H1 (cell line): Measurements from ENCODE around the gene MGAT5B. TPM values are rescaled to one million over a fixed set of nuclear protein-coding genes. Genes with fewer than 3 reads are reported as not detected.

Experiments used
- CTCF ChIA-PET: fragments of 300-600 bp; sonication (Branson Sonifier 250); formaldehyde crosslinking; loops from one replicate; lab custom pipeline; 2021; ENCODE audit not compliant: partially characterized antibody; lab: Charles Lee
- POLR2A ChIA-PET: fragments of 300-600 bp; sonication (Branson Sonifier 250); formaldehyde crosslinking; loops from one replicate; lab custom pipeline; 2021; ENCODE audit warnings: inconsistent platforms; ENCODE audit not compliant: partially characterized antibody; lab: Charles Lee
- DNase-seq, 2 experiments: peaks; one replicate each; pipeline versions ENCODE4 v3.0.0 to v3.0.0-alpha.2; 2010 to 2022; ENCODE audit warnings: low spot score in 2 of 2, low read depth in 1 of 2, mixed read lengths in 1 of 2
- FAIRE-seq: peaks from 2 replicates; lab custom pipeline; 2011; peaks lifted over from hg19 to GRCh38; lab: Jason Lieb, UNC
- H2AFZ ChIP-seq: 2 replicates; pipeline ENCODE4 v1.8.1; 2012; ENCODE audit warnings: low read length, inconsistent platforms
- H2AK5ac ChIP-seq: 2 replicates; pipeline ENCODE4 v1.6.1; 2013; ENCODE audit warnings: low read depth, low read length
- H2BK120ac ChIP-seq: replicated peaks from 2 replicates; pipeline ENCODE3; 2013; ENCODE audit warnings: low read depth, low read length, inconsistent platforms
- H2BK12ac ChIP-seq: 2 replicates; pipeline ENCODE4 v1.6.1; 2013; ENCODE audit warnings: low read depth, low read length
- H2BK15ac ChIP-seq: 2 replicates; pipeline ENCODE4 v1.6.1; 2013; ENCODE audit warnings: low read length
- H2BK20ac ChIP-seq: 2 replicates; pipeline ENCODE4 v1.6.1; 2013; ENCODE audit warnings: low read length
- H2BK5ac ChIP-seq: 2 replicates; pipeline ENCODE4 v1.6.1; 2013; ENCODE audit warnings: low read depth, low read length
- H3K14ac ChIP-seq: 2 replicates; pipeline ENCODE4 v1.6.1; 2013; ENCODE audit warnings: inconsistent platforms; ENCODE audit not compliant: insufficient read length
- H3K18ac ChIP-seq: 2 replicates; pipeline ENCODE4 v1.6.1; 2013; ENCODE audit warnings: low read length; ENCODE audit errors: extremely low read depth
- H3K23ac ChIP-seq: 2 replicates; pipeline ENCODE4 v1.6.1; 2013; ENCODE audit warnings: inconsistent platforms; ENCODE audit not compliant: insufficient read length
- H3K23me2 ChIP-seq: 2 replicates; pipeline ENCODE4 v1.6.1; 2013; ENCODE audit warnings: low read depth, low read length
- H3K27ac ChIP-seq: 2 replicates; pipeline ENCODE4 v1.6.1; 2011; ENCODE audit warnings: low read depth, low read length, inconsistent platforms
- H3K27me3 ChIP-seq, 4 experiments: replicated peaks in 1 of 4; 1 replicate in 1 of 4; 2 replicates in 3 of 4; pipeline versions ENCODE4 v1.6.1 to v1.8.1; 2011 to 2013; ENCODE audit warnings: low read length in 3 of 4, mild to moderate bottlenecking in 3 of 4, inconsistent platforms in 2 of 4, mixed read lengths in 2 of 4, moderate library complexity in 1 of 4; ENCODE audit not compliant: control insufficient read depth in 3 of 4, insufficient read depth in 3 of 4; ENCODE audit errors: extremely low read depth in 1 of 4
- H3K36me3 ChIP-seq, 4 experiments: 2 replicates each; pipeline versions ENCODE4 v1.6.1 to v1.8.1; 2011 to 2013; ENCODE audit warnings: mild to moderate bottlenecking in 4 of 4, low read length in 3 of 4, moderate library complexity in 2 of 4, control low read depth in 1 of 4, inconsistent platforms in 1 of 4; ENCODE audit not compliant: insufficient read depth in 4 of 4, control insufficient read depth in 2 of 4
- H3K4ac ChIP-seq: replicated peaks from 2 replicates; pipeline ENCODE3; 2013; ENCODE audit warnings: low read length, low read depth, mixed read lengths, inconsistent platforms; ENCODE audit not compliant: insufficient read length
- H3K4me1 ChIP-seq, 4 experiments: replicated peaks in 1 of 4; 1 replicate in 1 of 4; 2 replicates in 3 of 4; pipeline versions ENCODE4 v1.6.1 to v1.8.1; 2011 to 2013; ENCODE audit warnings: low read length in 3 of 4, inconsistent platforms in 2 of 4, mixed read lengths in 1 of 4; ENCODE audit not compliant: insufficient read depth in 4 of 4, control insufficient read depth in 3 of 4
- H3K4me2 ChIP-seq, 2 experiments: 2 replicates each; pipeline versions ENCODE4 v1.6.1 to v1.8.1; 2011 to 2013; ENCODE audit warnings: low read depth in 2 of 2, low read length in 2 of 2, control low read depth in 1 of 2, inconsistent platforms in 1 of 2, mild to moderate bottlenecking in 1 of 2; ENCODE audit not compliant: insufficient read depth in 1 of 2
- H3K4me3 ChIP-seq, 4 experiments: fragments of 200-600, 300-600 bp in 1 of 4; sonication (generic), shearing (Covaris generic), sonication (Bioruptor Twin) in 1 of 4; 2 replicates each; pipeline versions ENCODE4 v1.5.1 to v1.8.1; 2011 to 2016; ENCODE audit warnings: low read length in 4 of 4, low read depth in 3 of 4, control low read depth in 2 of 4, inconsistent platforms in 2 of 4, mild to moderate bottlenecking in 2 of 4, mixed read lengths in 1 of 4, moderate library complexity in 1 of 4; ENCODE audit not compliant: insufficient read depth in 2 of 4; ENCODE audit errors: extremely low read depth in 1 of 4
- H3K56ac ChIP-seq: replicated peaks from 2 replicates; pipeline ENCODE3; 2013; ENCODE audit warnings: low read depth, mild to moderate bottlenecking, mixed read lengths, low read length, inconsistent platforms; ENCODE audit not compliant: insufficient read length
- H3K79me1 ChIP-seq: 2 replicates; pipeline ENCODE4 v1.6.1; 2013; ENCODE audit warnings: low read depth, low read length, control low read depth
- H3K79me2 ChIP-seq, 2 experiments: 2 replicates each; pipeline versions ENCODE4 v1.6.1 to v1.8.1; 2012 to 2013; ENCODE audit warnings: low read length in 2 of 2, mild to moderate bottlenecking in 2 of 2, inconsistent platforms in 1 of 2; ENCODE audit not compliant: insufficient read depth in 2 of 2, control insufficient read depth in 1 of 2
- H3K9ac ChIP-seq, 4 experiments: replicated peaks in 1 of 4; 1 replicate in 1 of 4; 2 replicates in 3 of 4; pipeline versions ENCODE4 v1.6.1 to v1.8.1; 2011 to 2013; ENCODE audit warnings: low read depth in 3 of 4, low read length in 3 of 4, control low read depth in 2 of 4, mild to moderate bottlenecking in 2 of 4, moderate library complexity in 2 of 4, inconsistent platforms in 1 of 4; ENCODE audit errors: extremely low read depth in 1 of 4
- H3K9me3 ChIP-seq, 2 experiments: 2 replicates each; pipeline versions ENCODE4 v1.6.1 to v1.8.1; 2012 to 2013; ENCODE audit warnings: mild to moderate bottlenecking in 2 of 2, moderate library complexity in 2 of 2, control low read depth in 1 of 2, inconsistent platforms in 1 of 2, low read depth in 1 of 2, low read length in 1 of 2, mixed read lengths in 1 of 2; ENCODE audit not compliant: insufficient read depth in 2 of 2
- H4K20me1 ChIP-seq, 2 experiments: replicated peaks in 1 of 2; 2 replicates each; pipeline versions ENCODE3 to v1.8.1; 2011 to 2013; ENCODE audit warnings: inconsistent platforms in 2 of 2, low read length in 2 of 2, mild to moderate bottlenecking in 1 of 2; ENCODE audit not compliant: insufficient read depth in 2 of 2, control insufficient read depth in 1 of 2
- H4K5ac ChIP-seq: 2 replicates; pipeline ENCODE4 v1.6.1; 2013; ENCODE audit warnings: low read length, low read depth, mixed read lengths, inconsistent platforms; ENCODE audit not compliant: insufficient read length
- H4K8ac ChIP-seq: 2 replicates; pipeline ENCODE4 v1.8.0; 2013; ENCODE audit warnings: mild to moderate bottlenecking, moderate library complexity, low read length, inconsistent platforms; ENCODE audit not compliant: insufficient read depth; ENCODE audit errors: extremely low read depth
- H4K91ac ChIP-seq: replicated peaks from 2 replicates; pipeline ENCODE3; 2013; ENCODE audit warnings: low read length, mixed read lengths, inconsistent platforms; ENCODE audit not compliant: insufficient read length
- MAX ChIP-seq: IDR thresholded peaks from 2 replicates; pipeline ENCODE4 v1.6.1; 2012; ENCODE audit warnings: inconsistent platforms
- RXRA ChIP-seq: IDR thresholded peaks from 2 replicates; pipeline ENCODE4 v1.6.1; 2011; ENCODE audit warnings: low read depth, mild to moderate bottlenecking, low read length, moderate library complexity; ENCODE audit not compliant: insufficient read depth
- TEAD4 ChIP-seq: IDR thresholded peaks from 2 replicates; pipeline ENCODE4 v1.6.1; 2012; ENCODE audit warnings: low read depth, low read length, inconsistent platforms, mixed read lengths
- ZNF274 ChIP-seq: IDR thresholded peaks from 2 replicates; pipeline ENCODE4 v1.7.0; 2012; ENCODE audit warnings: low read length, borderline replicate concordance; ENCODE audit errors: extremely low read depth
- whole genome bisulfite sequencing, 2 experiments: shearing (Covaris generic) in 1 of 2; methylation state at CpG; one replicate each; pipeline versions ENCODE4 v1.1.6 to v1.1.7; 2013 to 2015; ENCODE audit warnings: low lambda C conversion rate in 2 of 2, mixed read lengths in 2 of 2, inconsistent platforms in 1 of 2, low coverage in 1 of 2, missing lambda C conversion rate in 1 of 2; ENCODE audit not compliant: insufficient replicate concordance in 2 of 2, insufficient coverage in 1 of 2, insufficient read length in 1 of 2; ENCODE audit errors: extremely low coverage in 1 of 2, missing lambda C conversion rate in 1 of 2; 5-methylcytosine and 5-hydroxymethylcytosine counted together
- polyA plus RNA-seq, 7 experiments: library from polyadenylated mRNA; depleted of rRNA in 3 of 7; stranded (reverse) in 5 of 7; unstranded in 2 of 7; fragments of >200 nt in 5 of 7; fragments of 200-250 nt in 2 of 7; gene quantifications; 1 replicate in 5 of 7; 2 replicates in 1 of 7; 4 replicates in 1 of 7; pipeline versions ENCODE4 v1.2.1 to v1.2.3, GENCODE V29; 2011 to 2013; ENCODE audit warnings: missing spikeins in 2 of 7, mixed read lengths in 2 of 7
- total RNA-seq: library from RNA; stranded (reverse); fragmentation: NEBNext Ultra II Directional; extraction: Animal tissue kit (Norgen Biotek cat#: 25700); gene quantifications from 2 replicates; pipeline ENCODE4 v1.2.1, GENCODE V29; 2021

Gene MGAT5B
- total and polyA plus RNA-seq, 2 of the 8 experiments (the other 6 are each of a cell fraction or from before 2014, with no cell fraction given): 7.9 to 8.2 TPM

- peak overlapping the region; percentile 11 for H4K91ac ChIP-seq
- H3K4ac ChIP-seq: peak overlapping the region; percentile 19
- no peak overlapping the region for H2BK20ac ChIP-seq
- no peak overlapping the region for H3K27ac ChIP-seq
- H2BK12ac ChIP-seq: no peak overlapping the region
- no peak overlapping the region for H3K56ac ChIP-seq
- H3K9ac ChIP-seq: no peak overlapping the region
- DNase-seq (no peak), FAIRE-seq (no peak)
- peak overlapping the region in 1 of 4 experiments; percentile 62; a peak in 1 of 8 replicates for H3K4me3 ChIP-seq
- no peak overlapping the region for H2AK5ac ChIP-seq
- no peak overlapping the region for H3K14ac ChIP-seq
- no peaks in the 10 kb centered on the region for H3K36me3 ChIP-seq
- peaks cover 4% of the 10 kb centered on the region for H3K23me2 ChIP-seq
- TF ChIP-seq RXRA (no peak), ZNF274 (no peak), MAX (no peak), TEAD4 (no peak)
- H4K5ac ChIP-seq: no peak overlapping the region
- no peaks in the 10 kb centered on the region for H4K20me1 ChIP-seq
- no peaks in the 10 kb centered on the region for H3K9me3 ChIP-seq
- no peaks in the 10 kb centered on the region for H3K79me2 ChIP-seq
- peaks cover 8 to 20% (median 13%) of the 10 kb centered on the region in 4 experiments for H3K4me1 ChIP-seq
- H2BK15ac ChIP-seq: no peak overlapping the region
- no peak overlapping the region for H3K18ac ChIP-seq
- H2BK120ac ChIP-seq: peak overlapping the region; percentile 9
- no peaks in the 10 kb centered on the region for H3K79me1 ChIP-seq
- WGBS, 2 experiments: 88% methylated on average over 4 of the region's 4 CpGs; no CpG with 5 or more reads in 1 of the 2 experiments
- ChIA-PET CTCF (interaction anchor here (1.1 to 1.2 kb wide), 2 partner anchors 18 to 64 kb away, joined by 3 to 4 read pairs; no protein-coding TSS in a partner anchor), POLR2A (interaction anchor here (1.3 to 3.1 kb wide), 4 partner anchors 11 to 30 kb away, joined by 3 to 15 read pairs (median 8); no protein-coding TSS in a partner anchor)
- H3K4me2 ChIP-seq: no peak overlapping the region; a peak in 2 of 4 replicates
- H2AFZ ChIP-seq: no peak overlapping the region
- H3K27me3 ChIP-seq: 0 out of 7 replicates have a peak, but pooled peaks cover 0 to 2% (median 0%) of the 10 kb centered on the region in 4 experiments
- no peak overlapping the region for H3K23ac ChIP-seq
- H4K8ac ChIP-seq: no peak overlapping the region
- no peak overlapping the region for H2BK5ac ChIP-seq
These were observed 99.6 kb downstream of the MGAT5B start for GRCh38 chr17:76967762-76968161.
